ENCODE results near the gene ZMPSTE24.
A peak's percentile ranks its signal among the peaks of the same experiment; 100 is the strongest.

DNA sequence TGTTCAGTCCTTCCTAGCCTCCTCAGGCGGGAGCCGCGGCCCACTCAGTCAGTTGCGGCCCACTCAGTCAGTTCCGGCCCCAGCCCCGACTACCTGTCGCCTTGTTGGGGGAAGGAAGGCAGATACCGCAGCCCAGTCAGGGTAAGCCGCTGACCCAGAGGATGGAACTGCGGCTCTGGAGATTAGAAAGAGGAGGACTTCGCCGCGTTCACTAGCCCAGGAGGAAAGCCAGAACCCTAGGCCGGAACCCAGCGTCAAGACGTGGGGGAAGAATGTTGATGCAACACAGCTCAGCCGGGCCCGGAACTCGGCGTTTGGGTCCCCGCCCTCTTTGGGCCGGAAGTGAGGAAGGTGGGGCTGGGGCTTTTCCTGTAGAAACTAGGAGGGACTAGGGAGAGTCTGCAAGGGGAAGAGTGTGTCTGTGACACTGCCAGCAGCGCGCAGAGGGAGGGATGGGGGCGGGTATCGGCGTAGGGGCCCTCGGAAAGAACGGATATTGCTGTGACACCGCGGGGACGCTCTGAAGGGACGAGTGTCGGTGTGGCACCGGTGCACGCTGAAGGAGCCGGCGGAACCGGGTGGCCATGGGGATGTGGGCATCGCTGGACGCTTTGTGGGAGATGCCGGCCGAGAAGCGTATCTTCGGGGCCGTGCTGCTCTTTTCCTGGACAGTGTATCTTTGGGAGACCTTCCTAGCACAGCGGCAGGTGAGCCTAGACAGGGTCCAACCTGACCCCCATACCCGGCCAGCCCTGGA lies at the start of gene ZMPSTE24:
- TF ChIP-seq, protein P1, sequence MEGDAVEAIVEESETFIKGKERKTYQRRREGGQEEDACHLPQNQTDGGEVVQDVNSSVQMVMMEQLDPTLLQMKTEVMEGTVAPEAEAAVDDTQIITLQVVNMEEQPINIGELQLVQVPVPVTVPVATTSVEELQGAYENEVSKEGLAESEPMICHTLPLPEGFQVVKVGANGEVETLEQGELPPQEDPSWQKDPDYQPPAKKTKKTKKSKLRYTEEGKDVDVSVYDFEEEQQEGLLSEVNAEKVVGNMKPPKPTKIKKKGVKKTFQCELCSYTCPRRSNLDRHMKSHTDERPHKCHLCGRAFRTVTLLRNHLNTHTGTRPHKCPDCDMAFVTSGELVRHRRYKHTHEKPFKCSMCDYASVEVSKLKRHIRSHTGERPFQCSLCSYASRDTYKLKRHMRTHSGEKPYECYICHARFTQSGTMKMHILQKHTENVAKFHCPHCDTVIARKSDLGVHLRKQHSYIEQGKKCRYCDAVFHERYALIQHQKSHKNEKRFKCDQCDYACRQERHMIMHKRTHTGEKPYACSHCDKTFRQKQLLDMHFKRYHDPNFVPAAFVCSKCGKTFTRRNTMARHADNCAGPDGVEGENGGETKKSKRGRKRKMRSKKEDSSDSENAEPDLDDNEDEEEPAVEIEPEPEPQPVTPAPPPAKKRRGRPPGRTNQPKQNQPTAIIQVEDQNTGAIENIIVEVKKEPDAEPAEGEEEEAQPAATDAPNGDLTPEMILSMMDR (IDR thresholded peaks at IDR 0.05), result no peak
- TF ChIP-seq POLR2A (IDR thresholded peaks at IDR 0.05), result peak; percentile 28

All from testis (tissue), 2 donors.